ENCODE data around the gene ELAVL3. TPM values are rescaled to one million over a fixed set of nuclear protein-coding genes. Genes with fewer than 3 reads are reported as not detected.
"Not testable (repeated sequence)": the region's sequence is repeated elsewhere in the genome, so short reads cannot be mapped to it uniquely, and the experiment has no call there.

The ELAVL3 gene
- polyA plus RNA-seq, 3 donors = 0.04 to 0.35 (median 0.04) TPM

- DNase-seq (ENCODE audit: low read depth in 3 of 3, low spot score in 2 of 3) = no peak
These were observed 19.4 kb downstream of the ELAVL3 start for GRCh38 chr19:11461453-11461852.

DNA sequence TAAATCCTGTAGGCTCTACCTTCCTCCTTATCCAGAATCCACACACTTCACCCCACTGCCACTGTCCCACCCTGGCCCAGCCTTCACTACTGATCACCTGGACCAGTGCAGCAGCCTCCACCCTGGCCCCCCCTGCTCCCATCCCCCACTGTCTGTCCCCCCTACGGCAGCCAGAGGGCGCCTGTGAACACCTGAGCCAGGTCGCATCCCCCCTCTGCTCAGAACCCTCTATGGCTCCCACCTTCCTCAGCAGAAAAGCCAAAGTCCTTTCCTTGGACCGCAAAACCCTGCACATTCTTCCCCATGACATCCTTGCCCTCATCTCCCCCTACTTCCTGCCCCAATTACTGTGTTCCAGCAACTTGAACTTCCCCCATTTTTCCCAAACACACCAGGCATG lies 20.6 kb downstream of the ELAVL3 start:
- no peak for DNase-seq (ENCODE audit: low read depth in 3 of 3, low spot score in 2 of 3)

GRCh38 chr19:11458912-11459311 lies 21.9 kb downstream of the ELAVL3 start:
- not testable (repeated sequence) for DNase-seq (ENCODE audit: low read depth in 3 of 3, low spot score in 2 of 3)

- DNase-seq (ENCODE audit: low read depth in 3 of 3, low spot score in 2 of 3) = no peak
These were observed 22.5 kb downstream of the ELAVL3 start for GRCh38 chr19:11458236-11458900.

DNA sequence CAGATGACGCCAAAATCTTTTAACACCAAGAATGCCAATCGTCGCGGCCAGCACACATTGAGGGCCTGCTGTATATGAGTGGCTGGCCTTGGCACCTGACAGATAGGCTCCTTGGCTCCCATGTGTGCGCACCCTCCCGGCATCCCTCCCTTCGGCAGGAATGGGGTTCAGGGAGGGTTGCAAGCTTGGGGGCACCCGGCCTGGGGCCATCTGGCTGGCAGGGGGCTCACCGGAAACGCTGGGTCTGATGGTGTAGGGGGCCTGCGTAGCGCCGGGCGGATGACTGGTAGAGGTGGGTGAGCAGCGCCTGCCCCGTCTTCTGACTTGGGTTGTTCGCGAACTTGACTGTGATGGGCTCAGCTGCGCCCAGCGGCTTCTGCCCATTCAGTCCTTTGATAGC lies 23.0 kb downstream of the ELAVL3 start:
- no peak for DNase-seq (ENCODE audit: low read depth in 3 of 3, low spot score in 2 of 3)

- no peak for DNase-seq (ENCODE audit: low read depth in 3 of 3, low spot score in 2 of 3)
These were observed 23.7 kb downstream of the ELAVL3 start for GRCh38 chr19:11457115-11457514.

DNA sequence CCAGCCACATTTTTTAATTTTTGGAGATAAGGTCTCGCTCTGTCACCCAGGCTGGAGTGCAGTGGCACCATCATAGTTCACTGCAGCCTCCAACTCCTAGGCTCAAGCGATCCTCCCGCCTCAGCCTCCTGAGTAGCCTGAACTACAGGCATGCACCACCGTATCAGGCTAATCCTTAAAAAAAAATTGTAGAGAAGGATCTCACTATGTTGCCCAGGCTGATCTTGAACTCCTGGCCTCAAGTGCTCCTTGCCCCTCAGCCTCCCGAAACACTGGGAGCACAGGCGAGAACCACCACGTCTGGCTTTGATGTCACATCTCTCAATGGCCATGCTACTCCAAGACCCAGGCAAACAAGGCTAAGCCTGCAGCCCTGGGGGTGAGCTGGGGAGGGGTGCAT lies 24.2 kb downstream of the ELAVL3 start:
- no peak for DNase-seq (ENCODE audit: low read depth in 3 of 3, low spot score in 2 of 3)

DNA sequence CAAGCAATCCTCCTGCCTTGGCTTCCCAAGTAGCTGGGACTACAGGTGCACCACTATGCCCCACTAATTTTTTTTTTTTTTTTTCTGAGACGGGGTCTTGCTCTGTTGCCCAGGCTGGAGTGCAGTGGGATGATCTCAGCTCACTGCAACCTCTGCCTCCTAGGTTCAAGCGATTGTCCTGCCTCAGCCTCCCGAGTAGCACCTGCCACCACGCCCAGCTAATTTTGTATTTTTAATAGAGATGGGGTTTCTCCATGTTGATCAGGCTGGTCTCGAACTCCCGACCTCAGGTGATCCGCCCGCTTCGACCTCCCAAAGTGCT lies 25.7 kb downstream of the ELAVL3 start:
- DNase-seq (ENCODE audit: low read depth in 3 of 3, low spot score in 2 of 3) = not testable (repeated sequence)

GRCh38 chr19:11453468-11454341 lies 27.1 kb downstream of the ELAVL3 start:
- DNase-seq (ENCODE audit: low read depth in 3 of 3, low spot score in 2 of 3) = no peak

GRCh38 chr19:11452620-11453310 lies 28.1 kb downstream of the ELAVL3 start:
- no peak for DNase-seq (ENCODE audit: low read depth in 3 of 3, low spot score in 2 of 3)

- no peak for DNase-seq (ENCODE audit: low read depth in 3 of 3, low spot score in 2 of 3)
These were observed 28.8 kb downstream of the ELAVL3 start for GRCh38 chr19:11451871-11452619.

- DNase-seq (ENCODE audit: low read depth in 3 of 3, low spot score in 2 of 3) = no peak
These were observed 29.4 kb downstream of the ELAVL3 start for GRCh38 chr19:11451327-11451870.

- DNase-seq (ENCODE audit: low read depth in 3 of 3, low spot score in 2 of 3) = no peak
These were observed 30.1 kb downstream of the ELAVL3 start for GRCh38 chr19:11450570-11451326.

- no peak for DNase-seq (ENCODE audit: low read depth in 3 of 3, low spot score in 2 of 3)
These were observed 31.8 kb downstream of the ELAVL3 start for GRCh38 chr19:11448923-11449554.

GRCh38 chr19:11448410-11448809 lies 32.4 kb downstream of the ELAVL3 start:
- DNase-seq (ENCODE audit: low read depth in 3 of 3, low spot score in 2 of 3) = no peak

DNA sequence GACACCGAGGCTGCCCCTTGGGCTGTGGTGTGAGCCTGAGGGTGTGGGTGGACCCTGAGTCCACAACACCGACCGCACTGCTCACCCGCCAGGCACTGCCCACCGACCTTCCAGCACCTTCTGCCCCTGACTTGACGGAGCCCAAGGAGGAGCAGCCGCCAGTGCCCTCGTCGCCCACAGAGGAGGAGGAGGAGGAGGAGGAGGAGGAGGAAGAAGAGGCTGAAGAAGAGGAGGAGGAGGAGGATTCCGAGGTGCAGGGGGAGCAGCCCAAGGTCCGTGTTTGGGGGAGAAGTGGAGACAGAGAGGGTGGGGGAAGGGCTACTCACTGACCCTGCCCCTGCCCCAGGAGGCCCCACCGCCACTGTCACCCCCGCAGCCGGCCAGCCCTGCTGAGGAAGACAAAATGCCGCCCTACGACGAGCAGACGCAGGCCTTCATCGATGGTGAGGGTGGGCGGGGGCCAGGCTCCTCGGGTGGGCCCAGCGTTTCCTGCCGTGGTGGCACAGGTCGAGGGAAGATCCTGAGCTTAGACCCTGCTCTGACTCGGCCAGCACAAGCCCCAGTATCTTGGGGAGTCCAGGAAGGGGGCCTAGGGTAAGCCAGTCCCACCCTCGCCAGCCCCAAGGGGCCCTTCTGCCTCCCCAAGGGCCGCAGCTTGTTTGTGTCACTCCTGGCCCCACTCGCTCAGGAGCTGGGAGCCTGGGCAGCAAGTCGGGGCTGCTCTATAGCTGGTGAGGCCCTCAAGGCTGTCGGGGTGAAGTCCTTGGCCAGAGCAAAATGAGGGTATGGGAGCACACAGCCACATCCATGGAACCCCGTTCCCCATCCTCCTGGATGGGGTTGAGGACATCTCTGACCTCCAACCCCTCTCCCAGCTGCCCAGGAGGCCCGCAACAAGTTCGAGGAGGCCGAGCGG lies 33.2 kb downstream of the ELAVL3 start:
- DNase-seq (ENCODE audit: low read depth in 3 of 3, low spot score in 2 of 3) = no peak

DNA sequence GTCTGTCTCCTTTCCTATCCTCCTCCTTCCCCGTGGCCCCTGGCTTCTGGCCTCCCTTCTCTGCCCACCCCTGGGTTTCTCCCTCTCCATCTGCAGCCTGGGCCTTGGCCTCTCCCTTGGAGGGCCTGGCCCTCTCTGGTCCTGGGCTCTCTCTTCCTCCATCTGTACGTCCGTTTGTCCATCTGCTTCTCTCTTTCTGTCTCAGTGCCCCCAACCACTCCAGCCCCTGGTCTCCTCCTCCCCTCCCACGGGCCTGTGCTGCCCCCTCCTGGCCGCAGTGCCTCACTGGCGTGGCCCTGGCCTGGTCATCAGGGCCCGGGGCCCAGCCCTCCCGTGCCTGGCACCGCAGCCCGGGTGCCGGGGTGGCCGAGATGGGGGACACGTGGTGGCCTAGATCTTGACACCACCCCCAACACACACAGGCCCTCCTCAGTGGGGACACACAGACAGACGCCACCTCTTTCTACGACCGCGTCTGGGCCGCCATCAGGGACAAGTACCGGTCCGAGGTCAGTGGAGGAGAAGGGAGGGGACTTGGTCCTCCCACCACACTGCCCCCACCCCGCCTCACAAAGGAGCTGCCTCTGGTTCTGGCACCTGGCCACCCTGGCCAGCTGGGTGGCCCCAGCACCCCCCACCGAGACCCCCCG lies 34.1 kb downstream of the ELAVL3 start:
- no peak for DNase-seq (ENCODE audit: low read depth in 3 of 3, low spot score in 2 of 3)

DNA sequence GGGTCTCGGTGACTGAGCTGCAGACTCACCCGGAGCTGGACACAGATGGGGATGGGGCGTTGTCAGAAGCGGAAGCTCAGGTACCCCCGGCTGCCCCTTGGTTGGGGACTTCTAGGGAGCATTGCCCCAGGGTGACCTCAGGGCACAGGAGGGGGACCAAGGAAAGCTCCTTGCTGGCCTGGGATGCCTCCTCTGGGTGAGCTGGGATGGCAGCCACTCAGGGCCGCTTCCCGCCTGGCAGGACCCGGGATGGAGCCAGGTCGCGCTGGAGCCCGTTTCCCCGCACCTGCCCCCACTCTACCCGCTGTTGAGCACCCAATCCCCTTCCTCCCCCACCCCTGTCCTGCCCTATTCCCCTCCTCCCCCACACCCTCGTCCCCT lies 34.6 kb downstream of the ELAVL3 start:
- no peak for DNase-seq (ENCODE audit: low read depth in 3 of 3, low spot score in 2 of 3)

All from right renal cortex interstitium (tissue), 3 donors.